DOHH2 (cell line): ENCODE results near the gene PGM2L1.

Source experiments
- H3F3A ChIP-seq: fragments of 200-600 bp; sonication (generic), shearing (Covaris generic); 2 replicates; pipeline ENCODE4 v1.6.0; 2016; ENCODE audit warnings: antibody characterized with exemption, mild to moderate bottlenecking; ENCODE audit not compliant: control insufficient read depth, insufficient read depth
- H3K27ac ChIP-seq: fragments of 200-600 bp; sonication (generic); 2 replicates; pipeline ENCODE4 v1.5.1; 2014; ENCODE audit warnings: low read depth, mild to moderate bottlenecking, low read length, moderate library complexity
- H3K27me3 ChIP-seq: fragments of 200-600 bp; sonication (generic); 2 replicates; pipeline ENCODE4 v1.6.1; 2014; ENCODE audit warnings: mild to moderate bottlenecking, low read length, mixed read lengths; ENCODE audit not compliant: control insufficient read depth
- H3K36me3 ChIP-seq: fragments of 200-600 bp; sonication (generic); 2 replicates; pipeline ENCODE4 v1.6.1; 2014; ENCODE audit warnings: mild to moderate bottlenecking, low read length, moderate library complexity, mixed read lengths; ENCODE audit not compliant: control insufficient read depth
- H3K4me1 ChIP-seq: fragments of 200-600 bp; sonication (generic); 2 replicates; pipeline ENCODE4 v1.6.1; 2014; ENCODE audit warnings: mild to moderate bottlenecking, low read length, mixed read lengths; ENCODE audit not compliant: control insufficient read depth
- H3K4me2 ChIP-seq: fragments of 200-600 bp; sonication (generic); 2 replicates; pipeline ENCODE4 v1.6.0; 2014; ENCODE audit warnings: mild to moderate bottlenecking, low read length, moderate library complexity
- H3K4me3 ChIP-seq: fragments of 200-600 bp; sonication (generic); 2 replicates; pipeline ENCODE4 v1.5.1; 2014; ENCODE audit warnings: mild to moderate bottlenecking, low read length, mixed read lengths
- H3K79me2 ChIP-seq: fragments of 200-600 bp; sonication (generic); 2 replicates; pipeline ENCODE4 v1.6.1; 2014; ENCODE audit warnings: mild to moderate bottlenecking, low read length, mixed read lengths; ENCODE audit not compliant: control insufficient read depth
- H3K9me2 ChIP-seq: fragments of 200-600 bp; sonication (generic); replicated peaks from 2 replicates; pipeline ENCODE4 v1.6.1; 2014; ENCODE audit warnings: mild to moderate bottlenecking, low read length, mixed read lengths; ENCODE audit not compliant: control insufficient read depth
- H3K9me3 ChIP-seq: fragments of 200-600 bp; sonication (generic); 2 replicates; pipeline ENCODE4 v1.6.1; 2014; ENCODE audit warnings: antibody characterized with exemption, low read length, mixed read lengths; ENCODE audit not compliant: control insufficient read depth, insufficient read depth
- H4K20me1 ChIP-seq: fragments of 200-600 bp; sonication (generic); 2 replicates; pipeline ENCODE4 v1.6.0; 2014; ENCODE audit warnings: low read depth, mild to moderate bottlenecking, antibody characterized with exemption, low read length, moderate library complexity; ENCODE audit not compliant: control insufficient read depth, insufficient read depth
- EZH2phosphoT487 ChIP-seq: fragments of 200-600 bp; sonication (generic); IDR thresholded peaks from 2 replicates; pipeline ENCODE4 v1.6.1; 2017; ENCODE audit warnings: borderline replicate concordance, mild to moderate bottlenecking, antibody characterized with exemption, low read length, moderate library complexity, mixed read lengths
- TF ChIP-seq, protein P1 (sequence below): fragments of 200-600 bp; sonication (generic); IDR thresholded peaks from one replicate; pipeline ENCODE4 v1.5.1; 2014; ENCODE audit warnings: antibody characterized with exemption, mild to moderate bottlenecking, low read depth, low read length; ENCODE audit not compliant: poor library complexity, severe bottlenecking

PGM2L1 gene

DNA sequence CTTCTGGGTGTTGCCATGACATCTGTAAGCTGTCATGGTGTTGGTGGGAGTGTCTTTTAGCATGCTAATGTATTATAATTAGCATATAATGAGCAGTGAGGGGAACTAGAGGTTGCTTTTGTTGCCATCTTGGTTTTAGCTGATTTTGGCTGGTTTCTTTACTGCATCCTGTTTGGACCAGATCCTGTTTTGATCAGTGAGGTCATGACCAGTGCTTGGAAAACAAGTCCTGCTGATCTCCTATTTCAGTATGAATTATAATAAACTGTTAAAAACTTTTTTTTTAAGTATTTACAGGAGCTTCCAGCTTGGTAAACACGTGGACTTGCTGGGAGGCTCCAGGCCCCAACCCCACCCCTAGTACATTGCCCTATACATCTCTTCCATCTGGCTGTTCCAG lies 56.3 kb downstream of the PGM2L1 start:
- Histone ChIP-seq H3K27ac (no peak overlapping the region), H3K9me2 (no peaks in the 10 kb centered on the region), H4K20me1 (no peaks in the 10 kb centered on the region), H3K36me3 (no peaks in the 10 kb centered on the region), H3K27me3 (peaks cover 11% of the 10 kb centered on the region; the same call in 1 of the 2 replicates), H3K79me2 (no peaks in the 10 kb centered on the region), H3F3A (no peaks in the 10 kb centered on the region), H3K4me1 (no peaks in the 10 kb centered on the region), H3K4me2 (no peak overlapping the region), H3K4me3 (no peak overlapping the region), H3K9me3 (no peaks in the 10 kb centered on the region)
- TF ChIP-seq EZH2phosphoT487: no peak
- TF ChIP-seq, protein P1, sequence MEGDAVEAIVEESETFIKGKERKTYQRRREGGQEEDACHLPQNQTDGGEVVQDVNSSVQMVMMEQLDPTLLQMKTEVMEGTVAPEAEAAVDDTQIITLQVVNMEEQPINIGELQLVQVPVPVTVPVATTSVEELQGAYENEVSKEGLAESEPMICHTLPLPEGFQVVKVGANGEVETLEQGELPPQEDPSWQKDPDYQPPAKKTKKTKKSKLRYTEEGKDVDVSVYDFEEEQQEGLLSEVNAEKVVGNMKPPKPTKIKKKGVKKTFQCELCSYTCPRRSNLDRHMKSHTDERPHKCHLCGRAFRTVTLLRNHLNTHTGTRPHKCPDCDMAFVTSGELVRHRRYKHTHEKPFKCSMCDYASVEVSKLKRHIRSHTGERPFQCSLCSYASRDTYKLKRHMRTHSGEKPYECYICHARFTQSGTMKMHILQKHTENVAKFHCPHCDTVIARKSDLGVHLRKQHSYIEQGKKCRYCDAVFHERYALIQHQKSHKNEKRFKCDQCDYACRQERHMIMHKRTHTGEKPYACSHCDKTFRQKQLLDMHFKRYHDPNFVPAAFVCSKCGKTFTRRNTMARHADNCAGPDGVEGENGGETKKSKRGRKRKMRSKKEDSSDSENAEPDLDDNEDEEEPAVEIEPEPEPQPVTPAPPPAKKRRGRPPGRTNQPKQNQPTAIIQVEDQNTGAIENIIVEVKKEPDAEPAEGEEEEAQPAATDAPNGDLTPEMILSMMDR: no peak

DNA sequence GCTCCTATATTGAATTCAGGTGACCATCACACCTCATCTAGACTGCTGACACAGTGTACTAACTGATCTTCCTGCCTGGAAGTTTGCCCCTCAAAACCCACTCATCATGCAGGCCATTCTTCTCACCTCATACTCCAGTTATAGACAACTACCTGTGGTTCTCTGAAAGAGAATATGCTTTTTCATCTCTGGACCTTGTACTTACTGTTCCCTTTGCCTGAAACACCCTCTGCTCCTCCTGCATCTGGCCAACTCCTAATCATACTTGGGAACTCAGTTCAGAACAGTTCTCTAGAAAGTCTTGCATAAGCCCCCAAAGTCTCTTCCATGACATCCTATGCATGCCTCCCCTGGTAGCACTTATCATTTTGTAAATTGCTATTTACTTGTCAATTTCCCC lies 58.6 kb downstream of the PGM2L1 start:
- H3K4me1 ChIP-seq: no peaks in the 10 kb centered on the region
- H3K4me2 ChIP-seq: no peak overlapping the region
- no peak overlapping the region for H3K4me3 ChIP-seq
- TF ChIP-seq EZH2phosphoT487: no peak
- TF ChIP-seq, protein P1: no peak
- H4K20me1 ChIP-seq: no peaks in the 10 kb centered on the region
- no peaks in the 10 kb centered on the region for H3K79me2 ChIP-seq
- no peaks in the 10 kb centered on the region for H3K9me3 ChIP-seq
- H3F3A ChIP-seq: no peaks in the 10 kb centered on the region
- H3K36me3 ChIP-seq: no peaks in the 10 kb centered on the region
- no peak overlapping the region for H3K27ac ChIP-seq
- H3K27me3 ChIP-seq: peaks cover 8% of the 10 kb centered on the region; the same call in 1 of the 2 replicates
- H3K9me2 ChIP-seq: no peaks in the 10 kb centered on the region

DNA sequence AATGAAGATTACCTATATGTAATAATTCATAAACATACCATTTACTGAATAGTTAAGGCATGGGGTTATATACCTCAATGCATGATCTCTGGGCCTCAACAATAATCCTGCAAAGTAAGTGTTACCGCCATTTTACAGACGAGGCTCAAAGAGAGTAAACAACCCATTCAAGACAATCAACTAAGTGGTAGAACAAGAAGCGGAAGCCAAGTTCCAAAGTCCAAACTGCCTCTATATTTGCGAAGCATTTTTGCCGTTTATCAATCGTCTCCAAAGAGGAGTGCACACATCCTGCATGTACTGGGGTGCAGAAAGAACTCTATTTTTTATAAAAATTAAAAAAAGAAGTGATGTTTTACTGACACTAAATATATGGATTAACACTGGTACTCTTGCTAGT lies 59.3 kb downstream of the PGM2L1 start:
- Histone ChIP-seq H3K27ac (no peak overlapping the region), H3K79me2 (no peaks in the 10 kb centered on the region), H3K4me2 (no peak overlapping the region), H3F3A (no peaks in the 10 kb centered on the region), H3K27me3 (peaks cover 5% of the 10 kb centered on the region; the same call in 1 of the 2 replicates), H4K20me1 (no peaks in the 10 kb centered on the region), H3K9me3 (no peaks in the 10 kb centered on the region), H3K4me3 (no peak overlapping the region), H3K4me1 (no peaks in the 10 kb centered on the region), H3K36me3 (no peaks in the 10 kb centered on the region), H3K9me2 (no peaks in the 10 kb centered on the region)
- TF ChIP-seq EZH2phosphoT487: no peak
- TF ChIP-seq, protein P1: no peak
